ENCODE results near the gene SGIP1. TPM values are rescaled to one million over a fixed set of nuclear protein-coding genes. Genes with fewer than 3 reads are reported as not detected.
A peak's percentile ranks its signal among the peaks of the same experiment; 100 is the strongest.
"Not testable (repeated sequence)": the region's sequence is repeated elsewhere in the genome, so short reads cannot be mapped to it uniquely, and the experiment has no call there.

The SGIP1 gene
- total and polyA plus RNA-seq, 4 donors, result 24.0 to 66.7 (median 46.2) TPM

- no peaks in the 10 kb centered on the region for H3K4me1 ChIP-seq (ENCODE audit: control insufficient read depth, insufficient read depth, low read length)
- DNase-seq (ENCODE audit: low read depth in 4 of 6, low spot score in 6 of 6), result no peak
- no peak overlapping the region for H3K27ac ChIP-seq (ENCODE audit: low read depth, low read length)
- no peaks in the 10 kb centered on the region for H3K9me3 ChIP-seq (ENCODE audit: control insufficient read depth, insufficient read depth, low read length)
- 92% methylated on average over 2 of the region's 3 CpGs for WGBS (ENCODE audit: insufficient coverage)
- H3K4me3 ChIP-seq (ENCODE audit: low read depth, low read length), result no peak overlapping the region
- H3K36me3 ChIP-seq (ENCODE audit: control insufficient read depth, insufficient read depth, low read length), result no peaks in the 10 kb centered on the region
- H3K27me3 ChIP-seq (ENCODE audit: control insufficient read depth, insufficient read depth, low read length), result no peaks in the 10 kb centered on the region
Measured at GRCh38 chr1:66775646-66776045, 241.7 kb downstream of the SGIP1 start.

DNA sequence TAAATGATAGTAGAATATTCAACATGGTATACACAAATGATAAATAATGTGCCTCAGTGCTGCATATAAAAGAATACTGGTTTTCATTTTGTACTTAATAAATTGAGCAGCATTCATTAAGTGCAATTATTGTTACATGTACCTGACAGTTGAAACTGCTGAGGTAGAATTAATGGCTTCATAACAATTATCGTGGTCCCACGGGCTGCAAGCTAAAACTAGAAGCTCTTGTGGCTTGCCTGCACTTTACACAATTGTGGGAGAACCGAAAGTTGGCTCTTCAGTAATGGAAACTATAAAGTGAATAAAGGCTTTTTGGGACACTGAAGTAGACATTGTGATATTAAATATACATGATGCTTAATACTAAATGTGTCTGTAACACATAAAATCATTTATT is 243.9 kb downstream of the SGIP1 start:
- DNase-seq (ENCODE audit: low read depth in 4 of 6, low spot score in 6 of 6), result peak in 1 of 6 donors; percentile 76
- Histone ChIP-seq H3K9me3 (ENCODE audit: control insufficient read depth, insufficient read depth, low read length) (no peaks in the 10 kb centered on the region), H3K36me3 (ENCODE audit: control insufficient read depth, insufficient read depth, low read length) (no peaks in the 10 kb centered on the region), H3K4me1 (ENCODE audit: control insufficient read depth, insufficient read depth, low read length) (no peaks in the 10 kb centered on the region), H3K4me3 (ENCODE audit: low read depth, low read length) (no peak overlapping the region), H3K27ac (ENCODE audit: low read depth, low read length) (no peak overlapping the region), H3K27me3 (ENCODE audit: control insufficient read depth, insufficient read depth, low read length) (no peaks in the 10 kb centered on the region)
- 38% methylated on average over 2 of the region's 3 CpGs for WGBS (ENCODE audit: insufficient coverage)

- no peaks in the 10 kb centered on the region for H3K9me3 ChIP-seq (ENCODE audit: control insufficient read depth, insufficient read depth, low read length)
- no peak overlapping the region for H3K27ac ChIP-seq (ENCODE audit: low read depth, low read length)
- no peaks in the 10 kb centered on the region for H3K36me3 ChIP-seq (ENCODE audit: control insufficient read depth, insufficient read depth, low read length)
- no peaks in the 10 kb centered on the region for H3K4me1 ChIP-seq (ENCODE audit: control insufficient read depth, insufficient read depth, low read length)
- peak in 1 of 6 donors; percentile 69 for DNase-seq (ENCODE audit: low read depth in 4 of 6, low spot score in 6 of 6)
- 44% methylated on average over 3 of the region's 4 CpGs for WGBS (ENCODE audit: insufficient coverage)
- H3K27me3 ChIP-seq (ENCODE audit: control insufficient read depth, insufficient read depth, low read length), result no peaks in the 10 kb centered on the region
- H3K4me3 ChIP-seq (ENCODE audit: low read depth, low read length), result no peak overlapping the region
Measured at GRCh38 chr1:66778266-66778665, 244.3 kb downstream of the SGIP1 start.

- Histone ChIP-seq H3K9me3 (ENCODE audit: control insufficient read depth, insufficient read depth, low read length) (no peaks in the 10 kb centered on the region), H3K4me3 (ENCODE audit: low read depth, low read length) (no peak overlapping the region), H3K4me1 (ENCODE audit: control insufficient read depth, insufficient read depth, low read length) (no peaks in the 10 kb centered on the region), H3K27ac (ENCODE audit: low read depth, low read length) (no peak overlapping the region), H3K36me3 (ENCODE audit: control insufficient read depth, insufficient read depth, low read length) (no peaks in the 10 kb centered on the region), H3K27me3 (ENCODE audit: control insufficient read depth, insufficient read depth, low read length) (no peaks in the 10 kb centered on the region)
- DNase-seq (ENCODE audit: low read depth in 4 of 6, low spot score in 6 of 6), result peak in 1 of 6 donors; percentile 13
- no CpG with 5 or more reads among the region's 4 CpGs for WGBS (ENCODE audit: insufficient coverage)
Measured at GRCh38 chr1:66778969-66779368, 245.0 kb downstream of the SGIP1 start.

GRCh38 chr1:66779475-66780078 is 245.6 kb downstream of the SGIP1 start:
- Histone ChIP-seq H3K9me3 (ENCODE audit: control insufficient read depth, insufficient read depth, low read length) (no peaks in the 10 kb centered on the region), H3K27ac (ENCODE audit: low read depth, low read length) (no peak overlapping the region), H3K36me3 (ENCODE audit: control insufficient read depth, insufficient read depth, low read length) (no peaks in the 10 kb centered on the region), H3K4me1 (ENCODE audit: control insufficient read depth, insufficient read depth, low read length) (no peaks in the 10 kb centered on the region), H3K4me3 (ENCODE audit: low read depth, low read length) (no peak overlapping the region), H3K27me3 (ENCODE audit: control insufficient read depth, insufficient read depth, low read length) (no peaks in the 10 kb centered on the region)
- WGBS (ENCODE audit: insufficient coverage), result 100% methylated on average over 1 of the region's 2 CpGs
- DNase-seq (ENCODE audit: low read depth in 4 of 6, low spot score in 6 of 6), result no peak

GRCh38 chr1:66785800-66786199 is 251.8 kb downstream of the SGIP1 start:
- H3K9me3 ChIP-seq (ENCODE audit: control insufficient read depth, insufficient read depth, low read length); H3K36me3 ChIP-seq (ENCODE audit: control insufficient read depth, insufficient read depth, low read length); DNase-seq (ENCODE audit: low read depth in 4 of 6, low spot score in 6 of 6); H3K27me3 ChIP-seq (ENCODE audit: control insufficient read depth, insufficient read depth, low read length); H3K4me3 ChIP-seq (ENCODE audit: low read depth, low read length); H3K4me1 ChIP-seq (ENCODE audit: control insufficient read depth, insufficient read depth, low read length); H3K27ac ChIP-seq (ENCODE audit: low read depth, low read length): not testable (repeated sequence)
- no CpG with 5 or more reads among the region's 2 CpGs for WGBS (ENCODE audit: insufficient coverage)

DNA sequence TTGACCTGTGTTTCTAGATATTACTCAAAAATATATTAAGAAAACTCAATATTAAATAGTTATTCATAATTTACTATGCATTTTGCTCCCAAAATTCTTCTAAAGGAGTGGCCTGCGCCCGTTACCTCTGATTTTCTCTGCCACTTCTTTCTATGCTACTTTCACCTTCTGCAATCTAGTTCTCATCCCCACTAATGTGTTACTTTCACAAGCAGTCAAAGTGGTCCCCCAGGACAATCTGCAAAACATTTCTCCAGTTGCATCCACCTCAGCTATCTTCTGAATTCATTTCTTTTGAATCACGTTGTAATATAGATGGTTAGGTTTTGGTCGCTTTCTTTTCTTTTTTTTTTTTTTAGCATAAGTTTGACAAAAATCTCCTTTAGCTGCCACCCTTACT is 253.7 kb downstream of the SGIP1 start:
- H3K9me3 ChIP-seq (ENCODE audit: control insufficient read depth, insufficient read depth, low read length), result no peaks in the 10 kb centered on the region
- no peaks in the 10 kb centered on the region for H3K4me1 ChIP-seq (ENCODE audit: control insufficient read depth, insufficient read depth, low read length)
- WGBS (ENCODE audit: insufficient coverage), result 100% methylated on average over 2 of the region's 4 CpGs
- H3K36me3 ChIP-seq (ENCODE audit: control insufficient read depth, insufficient read depth, low read length), result no peaks in the 10 kb centered on the region
- no peak overlapping the region for H3K4me3 ChIP-seq (ENCODE audit: low read depth, low read length)
- DNase-seq (ENCODE audit: low read depth in 4 of 6, low spot score in 6 of 6), result no peak
- H3K27ac ChIP-seq (ENCODE audit: low read depth, low read length), result no peak overlapping the region
- H3K27me3 ChIP-seq (ENCODE audit: control insufficient read depth, insufficient read depth, low read length), result no peaks in the 10 kb centered on the region

DNA sequence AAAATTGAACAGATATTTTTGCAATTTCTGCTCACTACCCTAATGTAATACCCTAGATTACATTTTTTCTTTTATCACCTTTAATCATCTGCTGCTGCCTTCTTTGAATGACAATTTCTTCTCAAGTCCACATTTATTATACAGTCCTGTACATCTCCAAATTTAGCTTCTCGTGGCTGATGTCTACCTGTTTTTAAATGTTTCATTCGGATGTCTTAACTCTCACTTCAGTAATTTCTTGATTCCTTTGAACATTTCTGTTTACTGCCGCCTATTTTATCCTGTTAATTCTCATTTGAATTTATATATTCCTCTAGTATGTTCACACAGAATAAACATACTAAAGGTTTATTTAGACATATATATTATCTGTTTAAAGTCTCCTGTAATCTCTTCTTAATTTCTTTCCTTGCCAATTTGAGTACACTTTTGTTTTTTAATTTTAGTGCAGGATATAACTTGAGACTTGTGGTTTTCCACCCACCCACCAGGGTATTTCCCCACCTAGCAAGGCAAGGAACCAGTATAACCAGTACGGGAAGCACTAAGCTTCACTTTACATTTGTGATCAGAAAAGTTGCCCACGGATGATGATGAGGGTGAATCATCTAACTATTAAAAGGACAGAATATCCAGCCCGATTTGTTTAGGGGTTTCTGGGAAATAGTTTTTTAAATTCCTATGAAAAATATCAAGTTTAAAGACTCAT is 254.4 kb downstream of the SGIP1 start:
- Histone ChIP-seq H3K4me1 (ENCODE audit: control insufficient read depth, insufficient read depth, low read length) (no peaks in the 10 kb centered on the region), H3K4me3 (ENCODE audit: low read depth, low read length) (no peak overlapping the region), H3K9me3 (ENCODE audit: control insufficient read depth, insufficient read depth, low read length) (no peaks in the 10 kb centered on the region), H3K27me3 (ENCODE audit: control insufficient read depth, insufficient read depth, low read length) (no peaks in the 10 kb centered on the region), H3K27ac (ENCODE audit: low read depth, low read length) (no peak overlapping the region), H3K36me3 (ENCODE audit: control insufficient read depth, insufficient read depth, low read length) (no peaks in the 10 kb centered on the region)
- WGBS (ENCODE audit: insufficient coverage), result 93% methylated on average over 3 of the region's 6 CpGs
- DNase-seq (ENCODE audit: low read depth in 4 of 6, low spot score in 6 of 6), result no peak

DNA sequence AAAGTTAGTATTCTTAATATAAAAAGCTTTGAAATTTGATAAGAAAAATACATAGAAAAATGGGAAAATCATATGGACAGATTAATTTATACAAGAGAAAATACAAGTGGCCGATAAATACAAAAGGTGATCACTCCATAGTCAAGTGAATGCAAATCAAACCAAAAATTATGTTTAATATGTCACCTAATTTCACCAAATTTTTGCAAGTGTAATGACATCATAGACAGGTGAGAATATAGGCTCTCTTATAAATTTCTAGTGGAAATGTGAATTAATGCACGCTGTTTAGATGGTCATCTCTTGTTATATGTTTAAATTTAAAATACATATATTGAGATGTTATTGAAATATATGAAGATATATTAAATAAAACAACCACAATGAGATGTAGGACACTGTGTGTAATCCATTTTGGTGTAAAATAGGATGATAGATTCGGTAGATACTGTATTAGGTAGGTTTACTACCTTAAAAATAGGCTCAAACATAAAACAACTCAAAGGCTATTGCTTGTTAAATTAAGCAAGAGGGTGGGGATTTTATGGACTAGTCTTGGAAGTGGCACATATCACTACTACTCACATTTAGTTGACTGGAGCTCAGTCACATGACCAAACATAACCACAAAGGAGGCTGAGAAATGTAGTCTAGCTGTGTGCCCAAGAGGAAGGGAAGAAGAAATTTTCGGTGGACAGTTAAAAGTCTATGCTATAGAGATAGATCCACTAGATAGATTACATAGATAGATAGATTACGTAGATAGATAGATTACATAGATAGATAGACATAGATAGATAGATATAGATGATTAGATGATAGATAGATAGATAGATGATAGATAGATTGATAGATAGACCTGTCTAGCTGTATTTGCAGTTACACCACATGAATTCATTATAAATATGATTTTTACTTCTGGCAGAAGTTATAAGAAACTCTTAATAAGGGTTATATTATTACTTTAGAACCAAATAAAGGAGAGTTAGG is 258.0 kb downstream of the SGIP1 start:
- Histone ChIP-seq H3K9me3 (ENCODE audit: control insufficient read depth, insufficient read depth, low read length) (no peaks in the 10 kb centered on the region), H3K36me3 (ENCODE audit: control insufficient read depth, insufficient read depth, low read length) (no peaks in the 10 kb centered on the region), H3K27ac (ENCODE audit: low read depth, low read length) (no peak overlapping the region), H3K27me3 (ENCODE audit: control insufficient read depth, insufficient read depth, low read length) (no peaks in the 10 kb centered on the region), H3K4me3 (ENCODE audit: low read depth, low read length) (no peak overlapping the region), H3K4me1 (ENCODE audit: control insufficient read depth, insufficient read depth, low read length) (no peaks in the 10 kb centered on the region)
- WGBS (ENCODE audit: insufficient coverage), result no CpG with 5 or more reads among the region's 5 CpGs
- no peak for DNase-seq (ENCODE audit: low read depth in 4 of 6, low spot score in 6 of 6)

All from spinal cord (tissue), 10 donors.